ENCODE results near the gene ZNF511. TPM values are rescaled to one million over a fixed set of nuclear protein-coding genes. Genes with fewer than 3 reads are reported as not detected.

Gene ZNF511
- total RNA-seq, 4 donors from 2014 or later, result 17.2 to 29.0 (median 25.3) TPM

DNA sequence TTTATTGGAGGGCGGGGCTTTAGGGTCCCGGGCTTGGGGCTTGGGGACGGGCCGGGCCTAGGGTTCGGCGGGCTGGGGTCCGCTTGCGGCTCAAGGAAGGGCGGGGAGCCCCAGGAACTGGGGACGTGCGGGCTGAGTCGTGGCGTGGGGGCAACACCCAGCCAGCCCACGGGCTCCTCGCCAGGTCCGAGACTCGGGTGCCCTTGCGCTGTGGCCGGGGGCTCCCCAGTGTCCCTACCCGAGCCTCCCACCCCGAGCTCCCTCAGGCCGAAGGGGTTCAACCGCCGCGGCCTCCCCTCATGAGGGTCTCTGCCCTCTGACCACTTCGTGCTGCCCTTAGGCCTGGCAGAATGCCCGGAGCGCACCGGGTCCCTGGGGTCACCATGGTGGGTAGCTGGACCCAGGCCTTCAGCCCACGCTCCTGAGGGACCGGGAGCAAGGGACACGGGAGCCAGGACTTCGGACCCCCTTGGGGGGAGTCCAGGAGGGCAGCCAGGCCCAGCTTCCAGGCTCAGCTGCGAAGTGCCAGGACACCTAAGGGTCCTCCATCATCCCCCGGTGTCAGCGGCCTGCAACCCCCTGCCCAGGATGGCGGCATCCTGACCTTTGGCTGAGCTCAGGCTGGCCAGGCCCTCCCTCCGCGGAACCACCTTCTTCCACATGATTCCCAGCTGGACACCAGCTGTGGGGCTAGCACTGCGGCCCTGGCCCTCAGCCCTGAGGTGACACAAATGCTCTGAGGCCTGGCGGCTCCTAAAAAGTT, 49.6 kb downstream of the ZNF511 start:
- TF ChIP-seq, protein P1, sequence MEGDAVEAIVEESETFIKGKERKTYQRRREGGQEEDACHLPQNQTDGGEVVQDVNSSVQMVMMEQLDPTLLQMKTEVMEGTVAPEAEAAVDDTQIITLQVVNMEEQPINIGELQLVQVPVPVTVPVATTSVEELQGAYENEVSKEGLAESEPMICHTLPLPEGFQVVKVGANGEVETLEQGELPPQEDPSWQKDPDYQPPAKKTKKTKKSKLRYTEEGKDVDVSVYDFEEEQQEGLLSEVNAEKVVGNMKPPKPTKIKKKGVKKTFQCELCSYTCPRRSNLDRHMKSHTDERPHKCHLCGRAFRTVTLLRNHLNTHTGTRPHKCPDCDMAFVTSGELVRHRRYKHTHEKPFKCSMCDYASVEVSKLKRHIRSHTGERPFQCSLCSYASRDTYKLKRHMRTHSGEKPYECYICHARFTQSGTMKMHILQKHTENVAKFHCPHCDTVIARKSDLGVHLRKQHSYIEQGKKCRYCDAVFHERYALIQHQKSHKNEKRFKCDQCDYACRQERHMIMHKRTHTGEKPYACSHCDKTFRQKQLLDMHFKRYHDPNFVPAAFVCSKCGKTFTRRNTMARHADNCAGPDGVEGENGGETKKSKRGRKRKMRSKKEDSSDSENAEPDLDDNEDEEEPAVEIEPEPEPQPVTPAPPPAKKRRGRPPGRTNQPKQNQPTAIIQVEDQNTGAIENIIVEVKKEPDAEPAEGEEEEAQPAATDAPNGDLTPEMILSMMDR (IDR thresholded peaks at IDR 0.05; ENCODE audit: low read depth), result no peak

DNA sequence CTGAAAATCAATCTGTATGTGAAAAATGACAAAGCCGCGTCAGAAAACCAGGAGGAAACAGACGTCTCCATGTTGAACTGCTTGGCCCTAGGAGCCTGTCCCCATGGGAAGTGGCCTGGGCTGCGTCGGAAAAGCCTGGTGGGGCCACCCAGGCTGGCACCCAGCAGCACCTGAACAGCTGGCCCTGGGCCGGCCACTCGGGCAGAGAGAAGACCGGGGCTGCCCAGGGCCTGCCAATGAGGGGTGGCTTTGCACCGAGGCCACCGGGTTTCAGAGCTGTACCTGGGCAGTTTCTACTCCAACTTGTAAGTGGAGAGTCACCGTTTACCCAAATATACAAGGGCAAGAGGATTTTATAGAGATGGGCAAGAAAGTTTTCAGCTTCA, 50.2 kb downstream of the ZNF511 start:
- TF ChIP-seq, protein P1 (IDR thresholded peaks at IDR 0.05; ENCODE audit: low read depth), result no peak

DNA sequence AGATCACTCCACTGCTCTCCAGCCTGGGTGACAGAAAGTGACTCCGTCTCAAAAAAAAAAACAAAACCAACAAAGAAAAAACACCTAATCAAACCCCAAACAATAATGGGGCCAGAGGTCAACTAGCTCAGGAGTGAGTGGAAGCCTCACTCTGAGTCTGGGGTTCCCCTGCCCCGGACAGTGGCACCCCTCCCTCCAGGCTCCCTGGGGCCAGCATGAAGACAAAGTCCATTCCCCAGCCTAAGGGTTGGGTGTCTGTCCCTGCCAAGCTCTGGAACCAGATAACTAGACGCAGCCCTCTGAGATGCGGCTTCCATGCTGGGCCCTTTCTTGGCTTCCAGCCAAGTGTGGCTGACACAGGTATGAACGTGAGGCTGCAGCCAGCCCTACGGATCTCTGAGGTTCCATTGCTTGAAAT, 50.8 kb downstream of the ZNF511 start:
- TF ChIP-seq, protein P1 (IDR thresholded peaks at IDR 0.05; ENCODE audit: low read depth), result no peak

GRCh38 chr10:133359972-133360610, 51.4 kb downstream of the ZNF511 start:
- TF ChIP-seq, protein P1 (IDR thresholded peaks at IDR 0.05; ENCODE audit: low read depth), result no peak

DNA sequence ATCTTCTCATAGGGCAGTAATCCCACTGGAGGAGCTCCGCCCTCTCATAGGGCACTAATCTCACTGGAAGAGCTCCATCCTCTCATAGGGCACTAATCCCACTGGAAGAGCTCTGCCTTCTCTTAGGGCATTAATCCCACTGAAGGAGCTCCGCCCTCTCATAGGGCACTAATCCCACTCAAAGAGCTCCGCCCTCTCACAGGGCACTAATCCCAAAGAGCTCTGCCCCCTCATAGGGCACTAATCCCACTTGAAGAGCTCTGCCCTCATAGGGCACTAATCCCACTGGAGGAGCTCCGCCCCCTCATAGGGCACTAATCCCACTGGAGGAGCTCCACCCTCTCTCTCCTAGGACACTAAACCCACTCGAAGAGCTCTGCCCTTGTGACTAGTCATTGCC, 52.5 kb downstream of the ZNF511 start:
- TF ChIP-seq, protein P1 (IDR thresholded peaks at IDR 0.05; ENCODE audit: low read depth), result no peak

GRCh38 chr10:133361773-133362441, 53.2 kb downstream of the ZNF511 start:
- TF ChIP-seq, protein P1 (IDR thresholded peaks at IDR 0.05; ENCODE audit: low read depth), result no peak

Small RNA genes within 50 kb of the gene (small RNA-seq; reads per million reads assigned to genes)
- gene BANF1P2, result not detected

Other genes with a start within 250 kb of the ZNF511 start
- under 1 TPM in 1 of 4 donors, not detected in 3; 0.38 TPM for gene ADGRA1, start 221.0 kb upstream of the ZNF511 start, total RNA-seq
- gene KNDC1, start 148.7 kb upstream of the ZNF511 start, total RNA-seq, result not detected
- gene UTF1, start 78.7 kb upstream of the ZNF511 start, total RNA-seq, result not detected
- 1 to 10 TPM; 1.3 to 3.6 (median 2.9) TPM for gene VENTX, start 71.1 kb upstream of the ZNF511 start, total RNA-seq
- gene ADAM8, start 32.0 kb upstream of the ZNF511 start, total RNA-seq, result 10 to 100 TPM in 1 of 4 donors, 1 to 10 TPM in 2, under 1 TPM in 1; 0.65 to 27.9 (median 3.3) TPM
- gene TUBGCP2, start within 50 bp of the ZNF511 start, total RNA-seq, result 10 to 100 TPM; 24.5 to 43.9 (median 36.8) TPM
- gene CALY, start 28.0 kb downstream of the ZNF511 start, total RNA-seq, result under 1 TPM in 1 of 4 donors, not detected in 3; 0.34 TPM
- not detected for gene PRAP1, start 38.5 kb downstream of the ZNF511 start, total RNA-seq
- 10 to 100 TPM; 16.5 to 43.2 (median 29.6) TPM for gene FUOM, start 49.1 kb downstream of the ZNF511 start, total RNA-seq
- 100 to 1,000 TPM; 106 to 317 (median 123) TPM for gene ECHS1, start 64.4 kb downstream of the ZNF511 start, total RNA-seq
- gene PAOX, start 70.3 kb downstream of the ZNF511 start, total RNA-seq, result 10 to 100 TPM in 1 of 4 donors, 1 to 10 TPM in 3; 2.4 to 18.6 (median 8.1) TPM
- 10 to 100 TPM; 14.8 to 29.7 (median 23.1) TPM for gene MTG1, start 85.2 kb downstream of the ZNF511 start, total RNA-seq
- gene SPRN, start 115.7 kb downstream of the ZNF511 start, total RNA-seq, result not detected
- gene SCART1, start 145.0 kb downstream of the ZNF511 start, total RNA-seq, result 1 to 10 TPM; 1.8 to 5.5 (median 2.0) TPM
- 1 to 10 TPM in 3 of 4 donors, not detected in 1; 1.1 to 3.2 (median 1.4) TPM for gene CYP2E1, start 218.4 kb downstream of the ZNF511 start, total RNA-seq

All from subcutaneous adipose tissue (tissue), 4 donors.